G401 (cell line): ENCODE data around the gene NFILZ. TPM values are rescaled to one million over a fixed set of nuclear protein-coding genes. Genes with fewer than 3 reads are reported as not detected.
"Not testable (repeated sequence)": the region's sequence is repeated elsewhere in the genome, so short reads cannot be mapped to it uniquely, and the experiment has no call there.

ENCODE experiments used
- DNase-seq: peaks from one replicate; pipeline ENCODE4 v3.0.0-alpha.2; 2015; ENCODE audit warnings: low spot score
- in situ Hi-C: cut with HindIII; loops from 2 replicates; pipeline ENCODE4 v1.10.0; 2016; ENCODE audit warnings: low sequenced_read_pairs, mixed read lengths
- total RNA-seq: library from RNA; depleted of rRNA; stranded (reverse); fragments of >200 nt; shearing (Covaris generic); gene quantifications from 2 replicates; pipeline ENCODE4 v1.2.3, GENCODE V29; 2014

Gene NFILZ
- total RNA-seq, 1 experiment from 2014 or later: not detected

DNA sequence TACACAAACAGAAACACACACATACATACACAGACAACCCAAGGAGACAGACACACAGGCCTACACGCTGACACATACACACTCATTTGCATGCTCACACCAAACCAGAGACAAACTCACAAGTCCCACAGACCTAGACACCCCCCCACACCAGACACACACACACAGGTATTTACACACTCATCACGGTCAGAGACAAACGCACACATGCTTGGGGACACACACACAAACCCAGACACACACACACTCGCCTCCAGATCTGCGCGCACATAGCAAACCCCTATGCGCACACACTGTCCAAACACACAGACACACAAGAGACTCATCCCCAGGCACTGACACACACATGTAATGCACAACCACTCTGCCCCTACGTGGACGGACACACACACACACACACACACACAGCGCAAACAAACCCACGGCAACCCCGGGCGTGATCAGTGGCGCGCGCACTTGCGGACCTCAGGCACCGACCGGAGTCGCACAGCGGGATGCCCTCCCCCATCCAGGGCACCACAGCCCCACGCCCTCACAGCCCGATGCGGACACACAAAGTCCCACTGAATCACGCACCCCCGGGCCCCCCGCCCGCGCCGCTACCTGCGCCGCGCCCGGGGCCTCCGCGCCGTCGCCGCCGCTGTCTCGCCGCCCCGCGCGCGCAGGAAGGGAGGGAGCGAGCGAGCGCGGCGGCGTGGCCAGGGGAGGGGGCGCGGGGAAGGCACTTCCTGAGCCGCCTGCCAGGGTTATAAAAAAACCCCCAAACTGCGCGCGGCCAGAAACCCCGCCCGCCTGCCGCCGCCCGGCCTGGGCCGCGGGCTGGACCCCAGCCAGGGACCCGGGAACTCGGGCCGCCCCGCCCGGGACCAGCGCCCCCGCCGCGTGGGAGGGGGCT, 20.1 kb upstream of the NFILZ start, which contains the start of gene ADAMTS10:
Gene ADAMTS10 (minus strand): TSS at position 675 of the 895 bp plus-strand sequence. CDS start 5,005 bp downstream, outside the sequence.
- no peak for DNase-seq
- in situ Hi-C loops: no loop called here

DNA sequence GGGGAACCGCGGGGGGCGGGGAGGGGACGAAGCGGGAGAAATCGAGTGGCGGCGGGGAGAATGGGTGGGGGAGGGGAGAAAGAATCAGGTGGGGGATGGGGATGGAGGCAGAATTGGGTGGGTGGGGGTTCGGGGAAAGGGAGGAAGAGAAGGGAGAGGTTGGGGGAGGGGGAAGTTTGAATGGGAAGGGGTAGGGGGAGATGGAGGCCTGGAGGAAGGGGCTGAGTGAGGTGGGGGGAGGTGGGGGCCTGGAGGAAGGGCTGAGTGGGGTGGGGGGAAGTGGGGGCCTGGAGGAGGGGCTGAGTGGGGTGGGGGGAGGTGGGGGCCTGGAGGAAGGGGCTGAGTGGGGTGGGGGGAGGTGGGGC, 19.5 kb upstream of the NFILZ start:
- in situ Hi-C loops: no loop called here
- no peak for DNase-seq

DNA sequence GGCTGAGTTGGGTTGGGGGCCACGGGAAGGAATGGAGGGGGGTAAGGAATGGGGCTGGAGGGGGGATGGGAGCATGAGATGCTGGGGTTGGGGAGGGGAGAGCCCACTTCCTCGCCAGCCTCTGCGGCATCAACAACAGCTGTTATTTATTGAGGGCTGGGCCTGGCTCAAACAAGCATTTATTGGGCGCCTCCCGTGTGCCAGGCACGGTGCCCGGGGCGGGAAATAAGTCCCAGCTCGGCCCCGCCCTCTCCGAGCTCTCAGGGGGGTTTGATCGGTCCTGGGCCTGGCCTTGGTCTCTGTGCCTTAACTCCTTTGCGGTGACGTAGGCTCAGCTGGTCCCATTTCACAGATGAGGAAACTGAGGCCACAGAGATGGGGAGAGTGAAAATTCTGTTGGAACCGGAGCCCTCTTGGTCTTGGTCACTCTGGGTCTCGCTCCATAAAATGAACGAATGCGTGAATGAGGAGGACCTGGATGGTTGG, 19.0 kb upstream of the NFILZ start:
- in situ Hi-C loops: no loop called here

DNA sequence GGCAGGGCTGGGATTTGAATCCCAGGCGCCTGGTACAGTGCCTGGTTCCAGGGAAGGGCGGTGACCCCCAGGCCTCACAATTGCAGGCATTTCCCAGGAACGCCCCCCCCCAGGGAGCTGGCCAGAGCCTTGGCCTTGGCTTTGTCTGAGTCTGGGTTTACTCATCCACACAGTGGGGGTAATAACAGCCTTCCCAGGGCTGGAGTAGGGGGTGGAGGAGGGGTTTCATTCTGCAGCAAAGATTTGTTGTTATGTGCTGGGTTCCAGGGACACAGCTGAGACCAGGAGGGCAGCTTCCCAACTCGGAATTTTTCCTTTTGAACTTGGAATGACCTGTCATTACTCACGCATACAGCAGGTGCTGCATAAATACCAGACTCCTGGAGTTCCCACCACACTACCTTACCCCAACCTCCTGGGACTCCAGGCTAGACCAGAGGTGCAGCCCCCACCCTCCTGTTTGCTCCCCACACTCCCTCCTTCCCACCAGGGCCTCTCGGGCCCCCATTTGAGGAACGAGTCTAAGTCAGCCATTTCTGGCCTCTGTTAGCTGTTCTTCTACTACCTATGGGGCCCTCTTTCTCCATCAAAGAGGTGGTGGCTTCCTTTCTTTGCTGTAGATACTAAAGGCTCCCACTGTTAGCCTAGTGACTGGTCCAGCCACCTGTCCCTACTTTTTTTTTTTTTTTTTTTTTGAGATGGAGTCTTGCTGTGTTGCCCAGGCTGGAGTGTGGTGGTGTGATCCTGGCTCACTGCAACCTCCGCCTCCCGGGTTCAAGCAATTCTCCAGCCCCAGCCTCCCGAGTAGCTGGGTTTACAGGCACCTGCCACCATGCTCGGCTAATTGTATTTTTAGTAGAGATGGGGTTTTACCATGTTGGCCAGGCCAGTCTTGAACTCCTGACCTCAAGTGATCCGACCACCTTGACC, 18.3 kb upstream of the NFILZ start:
- in situ Hi-C loops: no loop called here
- no peak for DNase-seq

More for the DNA sequence above, 19.0 kb upstream of the NFILZ start:
- no peak for DNase-seq

DNA sequence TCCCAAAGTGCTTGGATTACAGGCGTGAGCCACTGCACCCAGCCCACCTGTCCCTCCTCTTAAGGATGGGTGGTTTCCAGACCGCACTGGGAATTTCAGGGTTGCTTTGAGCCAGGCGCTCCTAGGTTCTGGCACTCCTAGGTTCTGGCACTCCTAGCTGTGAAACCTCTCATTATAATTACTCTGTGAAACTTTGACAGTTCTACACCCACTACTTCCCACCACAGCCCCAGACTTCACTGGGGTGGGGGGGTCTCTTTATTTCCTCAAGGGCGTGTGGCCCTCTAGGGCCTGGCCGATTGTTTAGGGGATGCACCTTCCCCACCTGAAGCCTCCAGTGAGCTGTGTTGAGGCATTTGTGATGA, 17.6 kb upstream of the NFILZ start:
- no peak for DNase-seq
- in situ Hi-C loops: no loop called here

DNA sequence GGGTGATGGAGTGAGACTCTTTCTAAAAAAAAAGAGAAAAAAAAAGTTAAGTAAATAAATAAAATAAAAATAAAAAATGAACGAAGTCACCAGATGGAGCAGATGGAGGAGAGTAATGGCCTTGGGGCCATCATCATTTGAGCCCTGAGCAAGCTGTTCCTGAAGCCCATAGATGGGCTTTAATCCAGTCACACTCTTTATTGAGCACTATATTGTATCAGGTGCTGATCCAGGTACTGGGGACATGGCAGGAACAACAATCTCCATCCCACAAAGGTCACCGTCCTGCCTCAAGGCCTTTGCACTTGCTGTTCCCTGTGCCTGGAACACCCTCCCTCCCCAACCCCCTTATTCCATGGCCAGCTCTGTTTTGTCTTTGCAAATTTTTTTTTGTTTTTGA, 16.0 kb upstream of the NFILZ start:
- DNase-seq: no peak

DNA sequence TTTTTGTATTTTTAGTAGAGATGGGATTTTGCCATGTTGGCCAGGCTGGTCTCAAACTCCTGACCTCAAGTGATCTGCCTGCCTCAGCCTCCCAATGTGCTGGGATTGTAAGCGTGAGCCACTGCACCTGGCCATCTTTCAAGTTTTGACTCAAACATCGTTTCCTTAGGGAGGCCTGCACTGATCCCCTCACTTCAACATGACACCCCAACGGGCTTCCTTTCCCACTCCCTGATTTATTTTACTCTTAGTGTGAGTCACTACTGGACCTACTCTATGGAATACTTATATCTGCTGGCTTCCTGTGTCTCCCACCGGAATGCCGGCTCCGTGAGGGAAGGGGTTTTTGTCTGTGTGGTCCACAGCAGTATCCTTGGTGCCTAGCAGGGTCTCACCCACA, 15.4 kb upstream of the NFILZ start:
- DNase-seq: no peak
- in situ Hi-C loops: no loop called here

More for the DNA sequence above, 16.0 kb upstream of the NFILZ start:
- in situ Hi-C loops: no loop called here

DNA sequence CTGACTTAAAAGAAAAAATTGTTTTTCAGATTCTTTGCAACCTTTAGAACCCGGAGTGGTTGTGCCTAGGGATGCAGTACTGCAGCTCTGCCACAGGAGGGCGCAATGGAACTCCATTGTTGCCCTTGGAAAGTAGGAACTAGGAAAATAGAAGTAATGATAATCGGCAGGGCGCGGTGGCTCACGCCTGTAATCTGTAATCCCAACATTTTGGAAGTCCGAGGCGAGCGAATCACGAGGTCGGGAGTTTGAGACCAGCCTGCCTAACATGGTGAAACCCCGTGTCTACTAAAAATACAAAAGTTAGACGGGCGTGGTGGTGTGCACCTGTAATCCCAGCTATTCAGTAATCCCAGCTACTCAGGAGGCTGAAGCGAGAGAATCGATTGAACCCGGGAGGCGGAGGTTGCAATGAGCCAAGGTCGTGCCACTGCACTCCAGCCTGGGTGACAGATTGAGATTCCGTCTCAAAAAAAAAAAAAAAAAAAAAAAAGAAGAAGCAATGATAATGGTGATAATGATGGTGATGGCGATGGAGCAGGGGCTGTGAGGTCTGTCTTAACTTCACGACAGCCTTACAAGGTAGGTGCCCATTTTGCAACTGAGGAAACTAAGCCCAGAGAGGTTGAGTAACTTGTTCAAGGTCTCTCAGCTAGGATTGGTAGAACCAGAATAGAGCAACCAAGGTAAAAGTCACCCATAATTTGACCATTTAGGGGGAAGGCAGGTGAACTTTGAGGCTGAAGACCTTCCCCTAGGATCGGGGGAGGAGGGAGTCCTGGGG, 14.4 kb upstream of the NFILZ start:
- in situ Hi-C loops: no loop called here
- DNase-seq: peak; percentile 16

DNA sequence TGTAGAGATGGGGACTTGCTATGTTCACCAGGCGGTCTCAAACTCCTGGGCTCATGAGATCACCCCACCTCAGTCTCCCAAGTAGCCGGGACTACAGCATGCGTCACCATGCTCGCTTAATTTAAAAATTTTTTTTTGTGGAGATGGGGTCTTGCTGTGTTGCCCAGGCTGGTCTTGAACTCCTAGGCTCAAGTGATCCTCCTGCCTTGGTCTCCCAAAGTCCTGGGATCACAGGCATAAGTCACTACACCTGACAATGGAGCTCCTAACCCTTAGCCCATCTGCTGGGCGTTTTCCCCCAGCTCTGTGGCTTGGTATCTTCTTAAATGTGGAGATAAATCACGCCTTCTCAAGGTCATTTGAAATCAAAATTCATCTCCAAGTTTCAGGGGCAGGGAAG, 13.6 kb upstream of the NFILZ start:
- DNase-seq: no peak
- in situ Hi-C loops: no loop called here

DNA sequence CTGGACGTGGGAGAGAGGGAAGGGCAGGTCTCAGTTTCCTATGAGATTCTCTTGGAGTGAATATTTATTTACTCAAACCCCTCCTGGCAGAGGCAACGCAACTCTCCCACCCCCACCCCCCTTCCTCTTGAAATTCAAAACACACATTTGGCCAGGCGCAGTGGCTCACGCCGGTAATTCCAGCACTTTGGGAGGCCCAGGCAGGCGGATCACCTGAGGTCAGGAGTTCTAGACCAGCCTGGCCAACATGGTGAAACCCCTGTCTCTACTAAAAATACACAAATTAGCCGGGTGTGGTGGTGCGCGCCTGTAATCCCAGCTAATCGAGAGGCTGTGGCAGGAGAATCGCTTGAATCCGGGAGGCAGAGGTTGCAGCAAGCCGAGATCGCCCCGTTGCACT, 13.1 kb upstream of the NFILZ start:
- DNase-seq, in situ Hi-C loops: not testable (repeated sequence)

DNA sequence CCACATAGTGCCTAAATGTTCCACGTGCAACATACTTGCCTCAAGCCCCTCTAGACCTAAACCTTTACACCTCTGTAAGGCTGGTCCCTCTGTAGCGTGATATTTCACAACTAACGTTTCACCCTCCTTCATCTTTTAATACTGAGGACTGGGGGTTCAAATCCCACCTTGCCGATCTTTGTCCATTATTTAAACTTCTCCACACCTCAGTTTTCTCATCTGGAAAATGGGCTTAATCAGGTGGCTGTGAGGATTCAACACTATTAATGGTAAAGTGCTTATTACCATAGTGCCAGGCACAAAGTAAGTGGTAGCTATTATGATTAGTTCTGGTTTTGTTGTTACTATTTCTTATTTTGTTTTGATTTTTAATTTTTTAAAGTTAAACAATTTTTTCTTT, 12.4 kb upstream of the NFILZ start:
- no peak for DNase-seq
- in situ Hi-C loops: no loop called here

DNA sequence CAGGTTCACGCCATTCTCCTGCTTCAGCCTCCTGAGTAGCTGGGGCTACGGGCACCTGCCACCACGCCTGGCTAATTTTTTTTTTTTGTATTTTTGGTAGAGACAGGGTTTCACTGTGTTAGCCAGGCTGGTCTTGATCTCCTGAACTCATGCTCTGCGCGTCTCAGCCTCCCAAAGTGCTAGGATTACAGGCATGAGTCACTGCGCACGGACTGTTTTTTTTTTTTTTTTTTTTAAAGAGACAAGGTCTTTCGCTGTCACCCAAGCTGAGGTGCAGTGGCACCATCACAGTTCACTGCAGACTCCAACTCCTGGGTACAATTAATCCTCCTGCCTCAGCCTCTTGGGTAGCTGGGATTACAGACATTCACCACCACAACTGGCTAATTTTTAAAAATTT, 11.7 kb upstream of the NFILZ start:
- in situ Hi-C loops: no loop called here

DNA sequence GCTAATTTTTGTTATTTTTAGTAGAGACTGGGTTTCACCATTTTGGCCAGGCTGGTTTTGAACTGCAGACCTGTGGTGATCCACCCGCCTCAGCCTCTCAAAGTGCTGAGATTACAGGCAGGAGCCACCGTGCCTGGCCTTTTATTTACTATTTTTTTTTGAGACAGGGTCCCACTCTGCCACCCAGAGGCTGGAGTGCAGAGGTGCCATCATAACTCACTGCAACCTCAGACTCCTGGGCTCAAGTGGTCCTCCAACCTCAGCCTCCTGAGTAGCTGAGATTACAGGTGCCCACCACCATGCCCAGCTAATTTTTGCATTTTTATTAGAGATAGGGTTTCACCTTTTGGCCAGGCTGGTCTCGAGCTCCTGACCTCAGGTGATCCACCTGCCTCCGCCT, 7.5 kb upstream of the NFILZ start:
- in situ Hi-C loops, DNase-seq: not testable (repeated sequence)

More for the DNA sequence above, 11.7 kb upstream of the NFILZ start:
- no peak for DNase-seq

DNA sequence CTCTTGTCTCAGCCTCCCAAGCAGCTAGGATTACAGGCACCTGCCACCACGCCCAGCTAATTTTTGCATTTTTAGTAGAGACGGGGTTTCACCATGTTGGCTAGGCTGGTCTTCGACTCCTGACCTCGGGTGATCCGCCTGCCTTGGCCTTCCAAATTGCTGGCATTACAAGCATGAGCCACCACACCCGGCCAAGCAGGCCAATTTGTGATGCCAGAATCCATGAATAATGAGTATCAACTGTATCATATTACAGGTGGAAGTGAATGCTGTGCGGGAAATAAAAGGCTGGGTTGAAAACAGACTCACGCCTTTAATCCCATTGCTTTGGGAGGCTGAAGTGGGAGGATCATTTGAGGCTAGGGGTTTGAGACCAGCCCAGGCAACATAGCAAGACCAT, 3.6 kb upstream of the NFILZ start:
- in situ Hi-C loops: no loop called here
- no peak for DNase-seq

DNA sequence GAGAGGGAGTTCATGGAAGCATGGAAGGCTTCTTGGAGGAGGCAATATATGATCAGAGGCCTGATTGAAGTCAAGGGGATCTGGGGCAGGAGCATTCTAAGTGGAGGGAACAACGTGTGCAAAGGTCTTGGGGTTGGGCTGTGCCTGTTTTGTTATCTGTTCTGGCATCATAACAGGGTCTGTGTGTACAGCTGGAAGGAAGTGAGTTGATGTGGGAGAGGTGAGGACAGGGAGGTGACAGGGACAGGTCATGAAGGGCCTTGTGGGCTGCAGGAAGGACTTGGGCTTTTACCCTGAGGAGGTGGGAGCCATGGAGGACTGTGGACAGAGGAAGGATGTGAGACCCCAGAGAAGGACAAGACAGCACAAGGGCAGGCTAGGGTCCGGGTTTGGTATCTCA, 1.2 kb upstream of the NFILZ start:
- in situ Hi-C loops: no loop called here
- DNase-seq: no peak

DNA sequence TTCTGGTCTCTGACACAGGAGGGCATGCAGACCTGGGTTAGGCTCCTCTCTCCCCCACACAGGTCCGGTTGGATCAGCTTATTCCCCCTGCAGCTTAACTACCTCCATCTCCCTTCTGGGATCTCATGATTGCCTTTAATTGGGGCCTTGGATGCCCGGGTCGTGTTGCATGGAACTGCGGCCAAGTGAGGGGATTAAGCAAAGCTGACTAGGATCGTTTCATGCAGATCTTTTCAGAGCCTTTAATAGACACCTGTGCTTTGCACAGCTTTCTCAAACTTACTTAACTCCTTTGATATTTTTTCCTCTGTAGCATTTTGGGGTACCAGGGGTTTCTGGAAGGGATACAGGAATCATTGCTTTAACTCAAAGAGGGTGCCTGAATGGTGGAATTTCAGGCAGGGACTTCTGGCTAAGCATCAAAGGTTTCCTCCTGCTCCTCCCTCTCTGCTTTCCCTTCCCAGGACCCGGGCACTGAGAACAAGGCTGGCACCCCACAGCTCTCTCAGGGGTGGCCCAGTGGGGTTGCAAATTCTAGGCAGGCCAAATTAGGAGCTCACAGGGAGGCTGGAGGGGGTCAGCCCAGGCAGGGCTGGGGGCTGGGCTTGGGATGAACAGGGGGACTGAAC, 477 bp downstream of the NFILZ start:
- in situ Hi-C loops: no loop called here
- no peak for DNase-seq

DNA sequence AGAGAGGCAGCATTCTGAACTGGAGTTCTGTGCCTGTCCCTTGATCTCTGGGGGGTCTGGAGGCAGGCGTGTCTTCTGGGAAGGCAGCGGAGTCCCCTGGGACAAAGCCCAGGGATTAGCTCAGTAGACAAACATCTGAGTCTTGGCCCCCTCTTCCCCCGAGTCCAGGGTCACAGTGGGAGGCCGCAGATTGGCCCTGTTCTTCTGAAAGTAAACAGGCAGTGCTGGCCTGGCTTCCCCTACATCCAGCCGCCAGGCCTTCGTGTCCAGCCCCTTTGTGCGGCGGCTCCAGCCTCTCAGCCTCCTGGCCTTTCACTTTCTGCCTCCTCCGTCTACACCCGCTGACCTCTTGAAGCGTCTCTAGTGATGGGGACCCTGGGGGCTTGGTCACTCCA, 989 bp downstream of the NFILZ start:
- in situ Hi-C loops: no loop called here
- DNase-seq: no peak

DNA sequence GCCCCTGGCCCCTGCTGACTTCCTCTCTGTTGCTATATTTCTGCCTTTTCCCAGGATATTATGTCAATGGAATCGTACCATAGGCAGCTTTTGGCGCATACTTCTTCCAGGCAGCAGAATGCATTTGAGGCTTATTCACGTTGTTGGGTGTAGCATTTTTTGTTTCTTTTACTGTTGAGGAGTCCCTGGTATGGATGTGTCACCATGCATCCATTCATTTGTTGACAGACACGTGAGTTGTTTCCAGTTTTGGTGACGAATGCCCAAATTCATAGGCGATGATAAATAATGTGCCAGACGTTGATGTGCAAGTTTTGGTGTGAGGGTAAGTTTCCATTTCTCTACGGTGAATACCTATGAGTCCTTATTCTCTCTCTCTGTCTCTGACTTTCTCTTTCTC, 5.0 kb downstream of the NFILZ start:
- no peak for DNase-seq
- in situ Hi-C loops: no loop called here

DNA sequence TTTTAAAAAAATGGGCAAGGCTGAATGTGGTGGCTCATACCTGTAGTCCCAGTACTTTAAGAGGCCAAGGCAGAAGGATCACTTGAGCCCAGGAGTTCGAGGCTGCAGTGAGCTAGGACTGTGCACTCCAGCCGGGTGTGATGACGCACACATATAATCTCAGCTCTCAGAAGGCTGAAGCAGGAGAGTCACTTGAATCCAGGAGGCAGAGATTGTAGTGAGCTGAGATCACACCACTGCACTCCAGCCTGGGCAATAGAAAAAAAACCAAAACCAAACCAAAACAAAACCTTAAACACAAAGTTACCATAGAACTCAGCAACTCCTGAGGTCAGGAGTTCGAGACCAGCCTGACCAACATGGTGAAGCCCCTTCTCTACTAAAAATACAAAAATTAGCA, 6.6 kb downstream of the NFILZ start:
- in situ Hi-C loops, DNase-seq: not testable (repeated sequence)
